ENCODE data around the gene CENPO. TPM values are rescaled to one million over a fixed set of nuclear protein-coding genes. Genes with fewer than 3 reads are reported as not detected.

CENPO gene
- total and polyA plus RNA-seq, 2 donors (not counting 3 experiments of a cell fraction or from before 2014, with no cell fraction given) = 26.8 to 45.3 TPM

DNA sequence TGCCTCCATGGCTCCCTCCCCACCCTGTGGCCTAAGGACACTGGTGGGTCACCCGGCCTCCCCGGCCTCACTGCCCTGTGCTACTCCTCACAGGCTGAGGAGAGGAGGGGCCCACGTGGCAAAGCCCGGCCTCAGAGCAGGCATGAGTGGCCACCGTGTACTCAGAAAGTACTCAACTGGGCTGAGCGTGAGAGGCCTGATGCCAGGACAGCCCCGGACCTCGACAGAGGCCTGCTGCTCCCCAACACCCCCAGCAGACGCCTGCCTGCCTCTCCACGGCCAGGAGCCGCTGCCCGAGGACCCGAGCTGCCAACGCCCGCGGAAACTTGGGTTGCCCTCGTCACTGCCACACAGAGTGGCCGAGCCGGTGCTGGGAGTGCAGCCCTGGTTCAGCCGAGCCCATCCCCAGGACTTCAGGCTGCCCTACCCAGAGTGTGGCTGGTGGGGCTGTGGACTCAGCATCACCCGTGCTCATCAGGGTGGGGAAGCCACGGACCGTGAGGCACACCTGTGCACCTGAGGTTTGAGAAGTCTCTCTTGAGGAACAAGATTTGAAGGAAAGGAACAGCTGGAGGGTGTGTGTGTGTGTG, 59.3 kb downstream of the CENPO start:
- dilution Hi-C loops (cut with MboI; ENCODE audit: extremely low pct_ligation_motif_present, low sequenced_read_pairs) = no loop called here
- Histone ChIP-seq H4K20me1 (replicated peaks; ENCODE audit: control insufficient read depth, extremely low read depth, insufficient read depth, low read length) (no peaks in the 10 kb centered on the region), H3K9me3 (replicated peaks; ENCODE audit: control insufficient read depth, insufficient read depth, low read length) (no peaks in the 10 kb centered on the region), H3K4me3 (replicated peaks in 1 of 3; ENCODE audit: insufficient read depth in 1 of 3, low read depth in 1 of 3, low read length in 3 of 3) (no peak overlapping the region), H3K27ac (ENCODE audit: insufficient read depth, low read depth, low read length) (no peak overlapping the region), H2AFZ (ENCODE audit: low read depth, low read length) (no peak overlapping the region), H3K9me1 (replicated peaks; ENCODE audit: control insufficient read depth, extremely low read depth, insufficient read depth, low read length) (no peaks in the 10 kb centered on the region), H3K79me2 (ENCODE audit: control insufficient read depth, insufficient read depth, low read length) (no peaks in the 10 kb centered on the region), H3K9ac (replicated peaks; ENCODE audit: extremely low read depth, insufficient read depth, low read length) (no peak overlapping the region), H3K27me3 (ENCODE audit: control insufficient read depth in 2 of 2, insufficient read depth in 2 of 2, low read length in 2 of 2) (no peaks in the 10 kb centered on the region), H3K4me1 (ENCODE audit: control insufficient read depth, extremely low read depth, insufficient read depth, low read length) (no peaks in the 10 kb centered on the region), H3K4me2 (ENCODE audit: insufficient read depth, low read length) (no peak overlapping the region), H3K36me3 (ENCODE audit: control insufficient read depth in 2 of 2, extremely low read depth in 1 of 2, insufficient read depth in 2 of 2, low read length in 2 of 2) (no peaks in the 10 kb centered on the region)
- CTCF ChIA-PET = no interaction called here
- no TSS peak for BruUV-seq (replicated peaks)
- no peak for FAIRE-seq
- no peak for DNase-seq (ENCODE audit: low read depth, low spot score)
- TF ChIP-seq MYC (IDR thresholded peaks at IDR 0.05; ENCODE audit: low read depth, low read length) = no peak
- no peak for TF ChIP-seq JUN (IDR thresholded peaks at IDR 0.05; ENCODE audit: borderline replicate concordance, insufficient read depth, insufficient read length, low read depth)
- no peak for TF ChIP-seq EZH2 (IDR thresholded peaks at IDR 0.05; ENCODE audit: borderline replicate concordance, low read depth, low read length, severe bottlenecking)
- TF ChIP-seq FOS (IDR thresholded peaks at IDR 0.05; ENCODE audit: borderline replicate concordance, insufficient read depth, low read length) = no peak
- no peak for TF ChIP-seq POLR2AphosphoS5 (IDR thresholded peaks at IDR 0.05; ENCODE audit: insufficient read depth, low read depth, low read length)
- TF ChIP-seq CTCF (IDR thresholded peaks at IDR 0.05; ENCODE audit: extremely low read depth in 1 of 2, insufficient read depth in 1 of 2, low read depth in 1 of 2, low read length in 2 of 2) = no peak
- TF ChIP-seq POLR2A (IDR thresholded peaks at IDR 0.05; ENCODE audit: low read depth, low read length) = no peak
- intact Hi-C loops (cut with micrococcal nuclease) = no loop called here
- POLR2A ChIA-PET = no interaction called here

All from endothelial cell of umbilical vein (primary cell).